ENCODE results near the gene KIF15.
"Not testable (repeated sequence)": the region's sequence is repeated elsewhere in the genome, so short reads cannot be mapped to it uniquely, and the experiment has no call there.

The KIF15 gene

GRCh38 chr3:44771424-44772098 lies 10.0 kb downstream of the KIF15 start:
- Histone ChIP-seq H3K9me3 (ENCODE audit: low read length) (no peaks in the 10 kb centered on the region), H3K4me1 (ENCODE audit: insufficient read depth, low read length) (no peaks in the 10 kb centered on the region), H3K36me3 (ENCODE audit: insufficient read depth, low read length) (no peaks in the 10 kb centered on the region), H3K9ac (ENCODE audit: low read length) (no peak overlapping the region), H3K4me3 (ENCODE audit: low read depth in 1 of 2, low read length in 2 of 2) (no peak overlapping the region), H3K27ac (ENCODE audit: low read depth, low read length) (no peak overlapping the region), H3K27me3 (ENCODE audit: control insufficient read depth in 1 of 2, insufficient read depth in 2 of 2, low read length in 2 of 2) (no peaks in the 10 kb centered on the region)

GRCh38 chr3:44772099-44772442 lies 10.5 kb downstream of the KIF15 start:
- no peak overlapping the region for H3K27ac ChIP-seq (ENCODE audit: low read depth, low read length)
- no peak overlapping the region for H3K9ac ChIP-seq (ENCODE audit: low read length)
- H3K4me3 ChIP-seq (ENCODE audit: low read depth in 1 of 2, low read length in 2 of 2) = no peak overlapping the region
- H3K4me1 ChIP-seq (ENCODE audit: insufficient read depth, low read length) = no peaks in the 10 kb centered on the region
- H3K27me3 ChIP-seq (ENCODE audit: control insufficient read depth in 1 of 2, insufficient read depth in 2 of 2, low read length in 2 of 2) = no peaks in the 10 kb centered on the region
- no peaks in the 10 kb centered on the region for H3K36me3 ChIP-seq (ENCODE audit: insufficient read depth, low read length)
- no peaks in the 10 kb centered on the region for H3K9me3 ChIP-seq (ENCODE audit: low read length)

GRCh38 chr3:44782891-44783290 lies 21.3 kb downstream of the KIF15 start:
- Histone ChIP-seq H3K4me1 (ENCODE audit: insufficient read depth, low read length) (no peaks in the 10 kb centered on the region), H3K36me3 (ENCODE audit: insufficient read depth, low read length) (no peaks in the 10 kb centered on the region), H3K27me3 (ENCODE audit: control insufficient read depth in 1 of 2, insufficient read depth in 2 of 2, low read length in 2 of 2) (no peaks in the 10 kb centered on the region)

GRCh38 chr3:44795197-44795596 lies 33.6 kb downstream of the KIF15 start:
- H3K36me3 ChIP-seq (ENCODE audit: insufficient read depth, low read length) = no peaks in the 10 kb centered on the region
- no peak overlapping the region for H3K4me3 ChIP-seq (ENCODE audit: low read depth in 1 of 2, low read length in 2 of 2)
- H3K27me3 ChIP-seq (ENCODE audit: control insufficient read depth in 1 of 2, insufficient read depth in 2 of 2, low read length in 2 of 2) = no peaks in the 10 kb centered on the region
- H3K27ac ChIP-seq (ENCODE audit: low read depth, low read length) = no peak overlapping the region
- no peaks in the 10 kb centered on the region for H3K4me1 ChIP-seq (ENCODE audit: insufficient read depth, low read length)
- no peaks in the 10 kb centered on the region for H3K9me3 ChIP-seq (ENCODE audit: low read length)
- no peak overlapping the region for H3K9ac ChIP-seq (ENCODE audit: low read length)

More at GRCh38 chr3:44782891-44783290, 21.3 kb downstream of the KIF15 start:
- Histone ChIP-seq H3K9me3 (ENCODE audit: low read length) (no peaks in the 10 kb centered on the region), H3K4me3 (ENCODE audit: low read depth in 1 of 2, low read length in 2 of 2) (no peak overlapping the region), H3K9ac (ENCODE audit: low read length) (no peak overlapping the region), H3K27ac (ENCODE audit: low read depth, low read length) (no peak overlapping the region)

GRCh38 chr3:44802011-44802410 lies 40.4 kb downstream of the KIF15 start:
- Histone ChIP-seq H3K36me3 (ENCODE audit: insufficient read depth, low read length) (no peaks in the 10 kb centered on the region), H3K27ac (ENCODE audit: low read depth, low read length) (no peak overlapping the region), H3K4me3 (ENCODE audit: low read depth in 1 of 2, low read length in 2 of 2) (no peak overlapping the region), H3K27me3 (ENCODE audit: control insufficient read depth in 1 of 2, insufficient read depth in 2 of 2, low read length in 2 of 2) (no peaks in the 10 kb centered on the region), H3K4me1 (ENCODE audit: insufficient read depth, low read length) (no peaks in the 10 kb centered on the region), H3K9ac (ENCODE audit: low read length) (no peak overlapping the region), H3K9me3 (ENCODE audit: low read length) (no peaks in the 10 kb centered on the region)

GRCh38 chr3:44803298-44803697 lies 41.7 kb downstream of the KIF15 start:
- Histone ChIP-seq H3K36me3 (ENCODE audit: insufficient read depth, low read length) (no peaks in the 10 kb centered on the region), H3K27ac (ENCODE audit: low read depth, low read length) (no peak overlapping the region), H3K9me3 (ENCODE audit: low read length) (no peaks in the 10 kb centered on the region), H3K27me3 (ENCODE audit: control insufficient read depth in 1 of 2, insufficient read depth in 2 of 2, low read length in 2 of 2) (no peaks in the 10 kb centered on the region), H3K4me1 (ENCODE audit: insufficient read depth, low read length) (no peaks in the 10 kb centered on the region), H3K9ac (ENCODE audit: low read length) (no peak overlapping the region), H3K4me3 (ENCODE audit: low read depth in 1 of 2, low read length in 2 of 2) (no peak overlapping the region)

- H3K27me3 ChIP-seq (ENCODE audit: control insufficient read depth in 1 of 2, insufficient read depth in 2 of 2, low read length in 2 of 2) = no peaks in the 10 kb centered on the region
- H3K27ac ChIP-seq (ENCODE audit: low read depth, low read length) = no peak overlapping the region
- no peaks in the 10 kb centered on the region for H3K4me1 ChIP-seq (ENCODE audit: insufficient read depth, low read length)
- no peak overlapping the region for H3K4me3 ChIP-seq (ENCODE audit: low read depth in 1 of 2, low read length in 2 of 2)
- H3K9me3 ChIP-seq (ENCODE audit: low read length) = no peaks in the 10 kb centered on the region
- H3K9ac ChIP-seq (ENCODE audit: low read length) = no peak overlapping the region
- H3K36me3 ChIP-seq (ENCODE audit: insufficient read depth, low read length) = no peaks in the 10 kb centered on the region
Measured at GRCh38 chr3:44805960-44806359, 44.4 kb downstream of the KIF15 start.

- Histone ChIP-seq H3K4me1 (ENCODE audit: insufficient read depth, low read length) (no peaks in the 10 kb centered on the region), H3K9me3 (ENCODE audit: low read length) (no peaks in the 10 kb centered on the region), H3K27ac (ENCODE audit: low read depth, low read length) (no peak overlapping the region), H3K4me3 (ENCODE audit: low read depth in 1 of 2, low read length in 2 of 2) (no peak overlapping the region), H3K9ac (ENCODE audit: low read length) (no peak overlapping the region), H3K36me3 (ENCODE audit: insufficient read depth, low read length) (no peaks in the 10 kb centered on the region), H3K27me3 (ENCODE audit: control insufficient read depth in 1 of 2, insufficient read depth in 2 of 2, low read length in 2 of 2) (no peaks in the 10 kb centered on the region)
Measured at GRCh38 chr3:44814751-44815150, 53.2 kb downstream of the KIF15 start.

- not testable (repeated sequence) for H3K27ac ChIP-seq (ENCODE audit: low read depth, low read length); H3K36me3 ChIP-seq (ENCODE audit: insufficient read depth, low read length); H3K9me3 ChIP-seq (ENCODE audit: low read length)
Measured at GRCh38 chr3:44816334-44816733, 54.7 kb downstream of the KIF15 start.

GRCh38 chr3:44821206-44821605 lies 59.6 kb downstream of the KIF15 start:
- H3K36me3 ChIP-seq (ENCODE audit: insufficient read depth, low read length); H3K27me3 ChIP-seq (ENCODE audit: control insufficient read depth in 1 of 2, insufficient read depth in 2 of 2, low read length in 2 of 2); H3K9ac ChIP-seq (ENCODE audit: low read length); H3K4me3 ChIP-seq (ENCODE audit: low read depth in 1 of 2, low read length in 2 of 2); H3K4me1 ChIP-seq (ENCODE audit: insufficient read depth, low read length); H3K9me3 ChIP-seq (ENCODE audit: low read length); H3K27ac ChIP-seq (ENCODE audit: low read depth, low read length): not testable (repeated sequence)

More at GRCh38 chr3:44816334-44816733, 54.7 kb downstream of the KIF15 start:
- not testable (repeated sequence) for H3K4me1 ChIP-seq (ENCODE audit: insufficient read depth, low read length); H3K27me3 ChIP-seq (ENCODE audit: control insufficient read depth in 1 of 2, insufficient read depth in 2 of 2, low read length in 2 of 2); H3K4me3 ChIP-seq (ENCODE audit: low read depth in 1 of 2, low read length in 2 of 2); H3K9ac ChIP-seq (ENCODE audit: low read length)

GRCh38 chr3:44825264-44825925 lies 63.8 kb downstream of the KIF15 start:
- Histone ChIP-seq H3K9me3 (ENCODE audit: low read length) (no peaks in the 10 kb centered on the region), H3K4me1 (ENCODE audit: insufficient read depth, low read length) (no peaks in the 10 kb centered on the region), H3K27me3 (ENCODE audit: control insufficient read depth in 1 of 2, insufficient read depth in 2 of 2, low read length in 2 of 2) (no peaks in the 10 kb centered on the region), H3K27ac (ENCODE audit: low read depth, low read length) (no peak overlapping the region), H3K4me3 (ENCODE audit: low read depth in 1 of 2, low read length in 2 of 2) (no peak overlapping the region), H3K9ac (ENCODE audit: low read length) (no peak overlapping the region), H3K36me3 (ENCODE audit: insufficient read depth, low read length) (no peaks in the 10 kb centered on the region)

GRCh38 chr3:44827196-44827595 lies 65.6 kb downstream of the KIF15 start:
- H3K27me3 ChIP-seq (ENCODE audit: control insufficient read depth in 1 of 2, insufficient read depth in 2 of 2, low read length in 2 of 2) = no peaks in the 10 kb centered on the region
- H3K9me3 ChIP-seq (ENCODE audit: low read length) = no peaks in the 10 kb centered on the region
- no peaks in the 10 kb centered on the region for H3K36me3 ChIP-seq (ENCODE audit: insufficient read depth, low read length)
- no peaks in the 10 kb centered on the region for H3K4me1 ChIP-seq (ENCODE audit: insufficient read depth, low read length)
- no peak overlapping the region for H3K27ac ChIP-seq (ENCODE audit: low read depth, low read length)
- no peak overlapping the region for H3K4me3 ChIP-seq (ENCODE audit: low read depth in 1 of 2, low read length in 2 of 2)
- no peak overlapping the region for H3K9ac ChIP-seq (ENCODE audit: low read length)

Measured in muscle layer of colon (tissue), 2 donors.